ENCODE measurements around the gene ASCC3.

ASCC3 gene

GRCh38 chr6:100514660-100515059, 366.5 kb downstream of the ASCC3 start:
- ChIA-PET POLR2A (no interaction called here), CTCF (no interaction called here)
- DNase-seq (ENCODE audit: extremely low spot score), result no peak
- no peak for TF ChIP-seq BHLHE40 (IDR thresholded peaks at IDR 0.05; ENCODE audit: borderline replicate concordance)
- no peak for TF ChIP-seq PKNOX1 (IDR thresholded peaks at IDR 0.05)
- TF ChIP-seq HDGF (IDR thresholded peaks at IDR 0.05; ENCODE audit: borderline replicate concordance), result no peak
- no peak for TF ChIP-seq CTBP1 (IDR thresholded peaks at IDR 0.05; ENCODE audit: borderline replicate concordance)
- TF ChIP-seq FOXM1 (IDR thresholded peaks at IDR 0.05; ENCODE audit: borderline replicate concordance), result no peak
- no peak for TF ChIP-seq SUZ12 (IDR thresholded peaks at IDR 0.05)

- DNase-seq (ENCODE audit: extremely low spot score), result no peak
- POLR2A ChIA-PET, result no interaction called here
- CTCF ChIA-PET, result no interaction called here
- TF ChIP-seq SP1 (IDR thresholded peaks at IDR 0.05) (no peak), ARNT (IDR thresholded peaks at IDR 0.05) (no peak), LEF1 (IDR thresholded peaks at IDR 0.05; ENCODE audit: borderline replicate concordance) (no peak), BHLHE40 (IDR thresholded peaks at IDR 0.05; ENCODE audit: borderline replicate concordance) (no peak), SUZ12 (IDR thresholded peaks at IDR 0.05) (no peak), L3MBTL2 (conservative IDR thresholded peaks at IDR 0.05) (no peak), NFRKB (IDR thresholded peaks at IDR 0.05) (no peak), CTBP1 (IDR thresholded peaks at IDR 0.05; ENCODE audit: borderline replicate concordance) (no peak), TARDBP (IDR thresholded peaks at IDR 0.05) (no peak), PKNOX1 (IDR thresholded peaks at IDR 0.05) (no peak), FOXM1 (IDR thresholded peaks at IDR 0.05; ENCODE audit: borderline replicate concordance) (no peak), FOXK2 (IDR thresholded peaks at IDR 0.05) (no peak), FOXA1 (IDR thresholded peaks at IDR 0.05) (no peak), ZNF384 (IDR thresholded peaks at IDR 0.05) (no peak)
Measured at GRCh38 chr6:100512203-100512862, 368.8 kb downstream of the ASCC3 start.

- CTCF ChIA-PET, result no interaction called here
- DNase-seq (ENCODE audit: extremely low spot score), result no peak
- TF ChIP-seq L3MBTL2 (conservative IDR thresholded peaks at IDR 0.05) (no peak), ARNT (IDR thresholded peaks at IDR 0.05) (no peak), HDGF (IDR thresholded peaks at IDR 0.05; ENCODE audit: borderline replicate concordance) (no peak), ELF4 (IDR thresholded peaks at IDR 0.05) (no peak), FOXK2 (IDR thresholded peaks at IDR 0.05) (no peak)
- POLR2A ChIA-PET, result no interaction called here
Measured at GRCh38 chr6:100509101-100509500, 372.0 kb downstream of the ASCC3 start.

- TF ChIP-seq NFRKB (IDR thresholded peaks at IDR 0.05) (no peak), L3MBTL2 (conservative IDR thresholded peaks at IDR 0.05) (no peak), FOXM1 (IDR thresholded peaks at IDR 0.05; ENCODE audit: borderline replicate concordance) (no peak), SUZ12 (IDR thresholded peaks at IDR 0.05) (no peak), ARNT (IDR thresholded peaks at IDR 0.05) (no peak), PKNOX1 (IDR thresholded peaks at IDR 0.05) (no peak), FOXK2 (IDR thresholded peaks at IDR 0.05) (no peak), ZNF384 (IDR thresholded peaks at IDR 0.05) (no peak), HDGF (IDR thresholded peaks at IDR 0.05; ENCODE audit: borderline replicate concordance) (no peak), SP1 (IDR thresholded peaks at IDR 0.05) (no peak)
- ChIA-PET POLR2A (no interaction called here), CTCF (no interaction called here)
- no peak for DNase-seq (ENCODE audit: extremely low spot score)
Measured at GRCh38 chr6:100506651-100507050, 374.5 kb downstream of the ASCC3 start.

GRCh38 chr6:100504786-100505737, 376.1 kb downstream of the ASCC3 start:
- CTCF ChIA-PET, result interaction anchor here (0.6 kb wide), 1 partner anchor 11 kb away, joined by 3 read pairs; no protein-coding TSS in a partner anchor
- POLR2A ChIA-PET, result no interaction called here
- DNase-seq (ENCODE audit: extremely low spot score), result no peak
- TF ChIP-seq FOXM1 (IDR thresholded peaks at IDR 0.05; ENCODE audit: borderline replicate concordance) (no peak), TARDBP (IDR thresholded peaks at IDR 0.05) (no peak), ELF4 (IDR thresholded peaks at IDR 0.05) (no peak), ZNF384 (IDR thresholded peaks at IDR 0.05) (no peak), NFRKB (IDR thresholded peaks at IDR 0.05) (no peak), FOXK2 (IDR thresholded peaks at IDR 0.05) (no peak), ARNT (IDR thresholded peaks at IDR 0.05) (no peak), PKNOX1 (IDR thresholded peaks at IDR 0.05) (no peak), CTBP1 (IDR thresholded peaks at IDR 0.05; ENCODE audit: borderline replicate concordance) (no peak), HDGF (IDR thresholded peaks at IDR 0.05; ENCODE audit: borderline replicate concordance) (no peak), L3MBTL2 (conservative IDR thresholded peaks at IDR 0.05) (no peak), SP1 (IDR thresholded peaks at IDR 0.05) (no peak), FOXA1 (IDR thresholded peaks at IDR 0.05) (no peak), BHLHE40 (IDR thresholded peaks at IDR 0.05; ENCODE audit: borderline replicate concordance) (no peak)

All from HEK293T (cell line).